ENCODE results near the gene POLD1. TPM values are rescaled to one million over a fixed set of nuclear protein-coding genes. Genes with fewer than 3 reads are reported as not detected.

The POLD1 gene
- total and polyA plus RNA-seq, 2 experiments from 2014 or later = 18.2 to 32.6 TPM

DNA sequence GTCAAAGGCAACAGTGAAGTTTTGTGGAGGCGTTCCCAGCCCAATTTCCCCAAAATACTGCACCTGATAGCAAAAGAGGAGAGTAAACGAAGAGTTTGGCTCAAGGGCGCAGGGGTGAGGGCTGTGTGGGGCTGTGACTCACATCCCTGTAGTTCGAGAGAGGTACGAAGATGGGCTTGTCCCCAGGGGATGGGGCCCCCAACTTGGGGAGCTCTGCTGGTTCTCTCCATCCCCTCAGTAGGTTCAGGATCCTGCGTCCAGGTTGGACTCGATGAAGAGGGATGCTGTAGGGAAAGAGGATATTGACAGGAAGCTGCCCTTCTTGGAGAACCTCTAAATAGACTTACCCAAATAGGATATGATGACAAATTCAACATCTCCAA, 22.1 kb upstream of the POLD1 start:
- Histone ChIP-seq H3K27ac (no peak overlapping the region), H3K4me3 (no peak overlapping the region), H3K79me2 (no peaks in the 10 kb centered on the region), H3K9me2 (replicated peaks; ENCODE audit: insufficient read depth) (no peaks in the 10 kb centered on the region), H3K4me2 (no peak overlapping the region), H3K9me3 (ENCODE audit: low read depth) (no peaks in the 10 kb centered on the region), H3K27me3 (no peaks in the 10 kb centered on the region), H3K36me3 (replicated peaks; ENCODE audit: insufficient read depth, low read depth) (no peaks in the 10 kb centered on the region), H2AFZ (no peak overlapping the region), H3K4me1 (ENCODE audit: insufficient read depth) (no peaks in the 10 kb centered on the region), H4K20me1 (ENCODE audit: insufficient read depth, poor library complexity, severe bottlenecking) (no peaks in the 10 kb centered on the region)
- TF ChIP-seq CTCF (IDR thresholded peaks at IDR 0.05; ENCODE audit: poor library complexity) = no peak
- 81% methylated on average over 7 of the region's 7 CpGs for WGBS (ENCODE audit: low lambda C conversion rate, missing lambda C conversion rate)
- DNase-seq (ENCODE audit: low spot score) = no peak

DNA sequence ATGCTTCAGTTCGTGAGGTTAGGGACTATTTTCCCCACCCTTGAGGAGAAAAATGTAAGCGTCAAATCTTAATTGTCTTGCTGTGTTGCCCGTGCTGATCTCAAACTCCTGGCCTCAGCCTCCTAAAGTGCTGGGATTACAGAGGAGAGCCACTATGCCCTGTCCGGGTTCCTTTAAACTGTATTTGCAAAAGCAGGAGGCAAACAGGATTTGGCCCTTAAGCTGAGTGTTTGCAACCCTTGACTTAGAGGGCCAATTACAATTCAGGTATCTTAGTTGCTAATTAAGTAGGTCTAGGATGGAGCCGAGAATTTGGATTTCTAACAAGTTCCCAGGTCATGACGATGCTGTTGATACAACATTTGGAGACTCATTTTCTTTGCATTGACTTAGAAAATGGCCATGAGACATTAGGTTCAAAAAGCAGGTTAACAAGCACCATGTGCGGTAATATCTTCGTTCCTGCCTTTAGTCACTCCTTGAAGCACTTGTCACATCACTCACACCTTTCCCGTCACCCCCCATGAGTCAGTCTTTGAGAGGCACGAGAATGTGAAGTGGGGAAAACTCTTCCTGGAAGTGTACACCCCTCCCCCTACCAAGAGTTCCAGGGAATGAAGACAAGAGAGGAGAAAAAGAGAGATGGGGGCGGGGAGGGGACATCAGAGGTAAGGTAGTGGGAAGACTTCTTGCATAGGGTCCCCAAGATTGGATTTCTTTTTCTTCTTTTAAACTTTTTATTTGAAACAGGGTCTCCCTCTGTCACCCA, 21.3 kb upstream of the POLD1 start:
- Histone ChIP-seq H3K27me3 (no peaks in the 10 kb centered on the region), H2AFZ (no peak overlapping the region), H3K79me2 (no peaks in the 10 kb centered on the region), H3K36me3 (replicated peaks; ENCODE audit: insufficient read depth, low read depth) (no peaks in the 10 kb centered on the region), H3K4me3 (no peak overlapping the region), H3K4me2 (no peak overlapping the region), H3K9me3 (ENCODE audit: low read depth) (no peaks in the 10 kb centered on the region), H3K4me1 (ENCODE audit: insufficient read depth) (no peaks in the 10 kb centered on the region), H3K9me2 (replicated peaks; ENCODE audit: insufficient read depth) (no peaks in the 10 kb centered on the region), H3K27ac (no peak overlapping the region), H4K20me1 (ENCODE audit: insufficient read depth, poor library complexity, severe bottlenecking) (no peaks in the 10 kb centered on the region)
- TF ChIP-seq CTCF (IDR thresholded peaks at IDR 0.05; ENCODE audit: poor library complexity) = no peak
- no peak for TF ChIP-seq EZH2 (IDR thresholded peaks at IDR 0.05; ENCODE audit: borderline replicate concordance)
- TF ChIP-seq EZH2phosphoT487 (IDR thresholded peaks at IDR 0.05; ENCODE audit: low read depth, severe bottlenecking, unreplicated experiment) = no peak
- DNase-seq (ENCODE audit: low spot score) = no peak
- 58% methylated on average over 11 of the region's 11 CpGs for WGBS (ENCODE audit: low lambda C conversion rate, missing lambda C conversion rate)

- no peaks in the 10 kb centered on the region for H4K20me1 ChIP-seq (ENCODE audit: insufficient read depth, poor library complexity, severe bottlenecking)
- H3K36me3 ChIP-seq (replicated peaks; ENCODE audit: insufficient read depth, low read depth) = no peaks in the 10 kb centered on the region
- WGBS (ENCODE audit: low lambda C conversion rate, missing lambda C conversion rate) = 90% methylated on average over 11 of the region's 11 CpGs
- no peaks in the 10 kb centered on the region for H3K27me3 ChIP-seq
- H3K27ac ChIP-seq = no peak within 1 kb of the TSS
- H3K4me1 ChIP-seq (ENCODE audit: insufficient read depth) = no peaks in the 10 kb centered on the region
- H3K4me2 ChIP-seq = no peak within 1 kb of the TSS
- no peaks in the 10 kb centered on the region for H3K9me2 ChIP-seq (replicated peaks; ENCODE audit: insufficient read depth)
- H3K79me2 ChIP-seq = no peaks in the 10 kb centered on the region
- H3K9me3 ChIP-seq (ENCODE audit: low read depth) = no peaks in the 10 kb centered on the region
- DNase-seq (ENCODE audit: low spot score) = no peak
- no peak for TF ChIP-seq CTCF (IDR thresholded peaks at IDR 0.05; ENCODE audit: poor library complexity)
- TF ChIP-seq EZH2 (IDR thresholded peaks at IDR 0.05; ENCODE audit: borderline replicate concordance) = no peak
- TF ChIP-seq EZH2phosphoT487 (IDR thresholded peaks at IDR 0.05; ENCODE audit: low read depth, severe bottlenecking, unreplicated experiment) = no peak
- H2AFZ ChIP-seq = no peak within 1 kb of the TSS
- no peak within 1 kb of the TSS for H3K4me3 ChIP-seq
These were observed 18.5 kb upstream of the POLD1 start, which contains the start of gene NAPSA for GRCh38 chr19:50365434-50366306. Gene NAPSA, minus strand, starts transcription at chr19:50365639. Its CDS starts 18 bp downstream, at chr19:50365621.

All from hepatocyte (in vitro differentiated cells).